Epidermal melanocyte (primary cell): ENCODE results near the gene CUX1.

Experiments
- DNase-seq: peaks from one replicate; pipeline ENCODE4 v3.0.0; 2011; ENCODE audit warnings: low spot score; ENCODE audit not compliant: insufficient read length

CUX1 gene

DNA sequence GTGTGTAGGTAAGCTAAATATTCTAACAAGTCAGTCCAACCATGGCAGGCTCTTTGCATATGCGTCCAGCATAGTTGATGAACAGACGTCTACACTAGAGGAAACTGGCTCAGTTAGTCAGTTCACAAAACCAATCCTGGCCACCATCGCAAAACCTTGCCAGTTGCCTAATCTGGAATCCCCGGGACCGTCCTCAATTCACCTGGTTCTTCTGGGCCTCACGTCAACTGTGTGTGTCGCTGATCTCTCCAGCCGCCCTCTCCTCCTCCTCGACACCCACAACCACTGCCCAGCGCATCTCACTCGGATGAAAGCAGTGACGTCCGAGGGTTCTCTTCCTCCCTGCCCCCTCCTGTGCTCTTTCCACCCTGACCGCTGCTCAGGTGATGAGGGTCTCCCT, 251.4 kb downstream of the CUX1 start:
- no peak for DNase-seq

DNA sequence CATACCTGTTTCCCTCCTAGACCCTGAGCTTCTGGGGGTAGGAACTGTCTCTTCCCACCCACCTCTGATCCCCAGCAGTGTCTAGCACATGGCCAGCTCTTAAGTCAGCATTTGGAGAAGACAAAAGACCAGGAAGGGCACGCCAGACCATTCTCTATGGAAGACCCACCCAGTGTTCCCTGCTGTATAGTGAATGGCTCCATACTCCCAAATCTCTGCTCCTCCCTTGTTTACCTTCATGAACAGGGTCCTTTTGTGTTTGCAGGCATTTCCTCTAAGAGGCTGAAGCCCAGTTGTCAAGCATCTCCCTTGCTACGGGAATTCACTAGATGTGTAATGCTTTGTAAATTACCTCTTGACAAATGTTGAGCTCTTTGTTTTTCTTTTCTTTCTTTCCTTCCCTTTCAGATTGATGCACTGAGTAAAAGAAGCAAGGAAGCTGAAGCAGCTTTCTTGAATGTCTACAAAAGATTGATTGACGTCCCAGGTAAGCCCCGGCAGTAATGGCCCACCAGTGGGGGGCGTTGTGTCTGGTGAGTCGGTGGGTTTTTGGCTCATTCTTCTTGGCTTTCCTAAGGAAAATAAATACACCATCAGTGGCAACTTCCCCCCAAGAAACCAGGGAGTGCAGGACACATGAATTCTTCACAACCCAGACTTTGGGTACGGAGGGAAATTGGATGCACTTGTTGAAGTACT, 252.7 kb downstream of the CUX1 start:
- DNase-seq: no peak

DNA sequence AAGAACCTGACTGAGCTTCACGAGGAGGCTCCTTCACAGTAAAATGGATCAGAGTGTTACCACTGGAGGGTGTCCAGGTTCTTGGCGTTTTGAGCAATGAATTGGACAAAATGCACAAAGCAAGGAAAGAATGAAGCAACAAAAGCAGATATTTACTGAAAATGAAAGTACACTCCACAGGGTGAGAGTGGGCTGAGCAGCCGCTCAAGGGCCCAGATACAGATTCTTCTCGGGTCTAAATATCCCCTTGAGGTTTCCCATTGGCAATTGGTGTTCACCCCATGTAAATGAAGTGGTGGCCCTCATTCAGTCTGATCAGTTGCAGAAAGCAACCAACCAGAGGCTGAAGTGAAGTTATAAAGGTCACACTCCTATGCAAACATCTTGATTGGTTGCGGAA, 254.6 kb downstream of the CUX1 start:
- DNase-seq: no peak

DNA sequence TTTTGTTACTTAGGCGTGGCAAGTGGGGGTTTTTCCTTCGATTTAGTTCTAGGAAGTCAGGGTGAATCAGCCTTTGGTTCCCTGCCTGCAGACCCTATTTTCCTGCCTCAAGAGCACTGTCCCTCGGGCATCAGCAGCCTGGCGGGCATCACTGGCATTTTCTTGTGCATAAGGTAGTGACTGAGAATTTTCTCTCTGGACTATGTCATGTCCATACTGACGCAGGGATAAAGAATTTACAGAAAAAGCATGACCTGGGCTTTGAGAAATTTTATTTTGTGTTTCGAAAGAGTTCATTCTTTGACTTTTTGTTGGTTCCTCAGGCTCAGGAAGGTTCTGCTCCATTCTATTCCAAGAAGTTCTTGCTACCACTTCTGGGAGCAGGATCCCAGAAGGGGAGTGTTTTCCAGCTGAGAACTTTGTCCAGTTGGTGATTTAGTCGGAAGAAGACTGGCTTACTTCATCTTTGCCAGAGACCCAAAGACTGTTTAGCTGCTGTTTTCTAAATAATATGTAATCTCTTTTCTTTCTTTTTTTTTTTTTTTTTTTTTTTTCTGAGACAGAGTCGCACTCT, 255.3 kb downstream of the CUX1 start:
- no peak for DNase-seq

- DNase-seq: no peak
These were observed 256.8 kb downstream of the CUX1 start for GRCh38 chr7:102073931-102074880.

GRCh38 chr7:102075126-102075525, 257.7 kb downstream of the CUX1 start:
- no peak for DNase-seq

DNA sequence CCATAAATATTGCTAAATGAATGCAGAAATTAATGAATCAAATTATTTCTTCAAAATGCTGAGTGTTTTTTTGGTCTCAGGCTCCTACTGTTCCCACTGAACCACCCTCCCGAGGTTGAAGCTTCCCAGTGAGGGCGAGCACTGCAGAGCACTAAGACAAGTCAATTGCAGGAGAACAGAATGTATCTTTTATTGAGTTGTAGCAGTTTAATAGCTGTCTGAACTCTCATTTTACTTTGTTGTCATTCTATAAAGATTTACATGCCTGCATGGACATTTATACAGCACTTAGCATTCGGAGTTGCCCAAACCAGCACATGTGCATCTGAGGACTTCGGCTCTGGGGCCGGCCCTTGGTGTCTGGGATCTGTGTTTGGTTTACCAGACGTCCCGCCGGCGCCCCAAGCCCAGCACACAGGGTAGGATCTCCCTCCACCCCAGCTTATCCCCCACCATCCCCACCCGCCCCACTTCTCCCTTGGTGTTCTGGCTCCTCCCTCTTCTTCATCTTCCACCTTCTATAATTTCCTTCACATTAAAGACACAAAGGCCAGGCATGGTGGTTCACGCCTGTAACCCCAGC, 258.2 kb downstream of the CUX1 start:
- DNase-seq: no peak

DNA sequence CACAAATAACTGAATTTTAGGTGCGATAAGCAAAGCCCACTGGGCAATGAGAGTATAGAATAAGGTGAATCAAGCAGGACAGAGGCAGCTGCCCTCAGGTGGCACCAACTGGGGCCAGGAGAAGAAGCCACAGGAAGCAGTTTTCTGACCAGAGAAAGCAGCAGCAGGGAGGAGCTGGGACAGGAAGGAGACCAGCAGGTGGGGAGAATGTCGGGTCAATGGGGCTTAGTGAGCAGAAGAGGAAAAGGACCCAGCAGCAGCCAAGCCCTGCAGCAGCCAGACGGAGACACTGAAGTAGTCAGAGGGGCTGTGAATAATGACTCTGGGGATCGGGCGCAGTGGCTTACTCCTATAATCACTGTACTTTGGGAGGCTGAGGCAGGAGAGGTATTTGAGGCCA, 259.7 kb downstream of the CUX1 start:
- DNase-seq: no peak

DNA sequence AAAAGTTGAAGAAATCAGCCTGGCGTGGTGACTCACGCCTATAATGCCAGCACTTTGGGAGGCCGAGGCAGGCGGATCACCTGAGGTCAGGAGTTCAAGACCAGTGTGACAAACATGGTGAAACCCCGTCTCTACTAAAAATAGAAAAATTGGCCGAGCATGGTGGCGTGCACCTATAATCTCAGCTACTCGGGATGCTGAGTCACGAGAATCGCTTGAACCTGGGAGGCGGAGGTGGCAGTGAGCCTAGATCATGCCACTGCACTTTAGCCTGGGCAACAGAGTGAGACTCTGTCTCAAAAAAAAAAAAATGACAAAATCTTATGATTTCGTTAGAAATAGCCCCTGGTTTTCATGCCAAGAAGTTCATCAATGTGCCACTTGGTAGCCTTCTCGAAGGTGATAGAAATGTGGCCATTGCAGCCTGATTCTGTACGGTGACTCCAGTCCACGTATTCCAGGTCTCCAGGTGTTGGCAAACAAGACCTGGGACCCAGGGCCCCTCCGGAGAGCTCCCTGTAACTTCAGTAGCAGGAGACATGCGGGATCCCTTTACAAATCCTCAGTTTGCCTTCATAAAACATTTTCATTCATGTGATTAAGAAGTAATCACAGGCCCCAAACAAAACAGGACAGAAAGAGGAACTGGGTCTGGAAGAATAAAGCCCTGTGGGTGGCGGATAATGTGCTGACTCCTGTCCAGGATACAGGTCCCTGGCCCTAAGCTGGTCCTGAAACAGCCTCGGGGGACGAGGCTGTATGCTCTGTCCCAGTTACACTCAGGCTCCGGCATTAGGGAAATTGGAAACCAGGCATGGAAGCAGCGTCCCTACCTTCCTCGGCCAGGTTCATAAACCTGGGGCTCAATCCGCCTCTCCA, 262.0 kb downstream of the CUX1 start:
- no peak for DNase-seq

DNA sequence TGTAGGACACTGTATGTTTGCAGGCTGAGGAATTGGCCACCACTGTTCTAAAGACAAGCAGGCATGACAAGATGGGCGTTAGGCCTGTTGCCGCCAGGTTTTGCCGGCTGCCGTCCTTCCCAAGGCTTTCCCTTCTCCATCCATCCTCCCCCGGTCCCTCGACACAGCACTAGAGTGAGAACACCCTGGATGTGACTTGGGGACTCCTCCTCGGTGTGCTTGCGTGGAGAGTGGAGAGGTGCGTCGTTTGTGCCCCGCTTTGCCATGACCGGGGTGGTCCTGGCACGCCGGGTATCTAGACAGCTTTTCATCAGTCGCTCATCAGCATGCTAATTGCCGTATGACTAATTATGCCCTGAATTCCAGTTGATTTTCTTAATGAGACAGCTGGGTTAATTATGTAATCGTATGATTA, 262.6 kb downstream of the CUX1 start:
- DNase-seq: no peak

GRCh38 chr7:102080434-102081243, 263.2 kb downstream of the CUX1 start:
- DNase-seq: no peak

GRCh38 chr7:102081244-102081627, 263.8 kb downstream of the CUX1 start:
- DNase-seq: no peak

GRCh38 chr7:102082693-102083368, 265.4 kb downstream of the CUX1 start:
- no peak for DNase-seq

DNA sequence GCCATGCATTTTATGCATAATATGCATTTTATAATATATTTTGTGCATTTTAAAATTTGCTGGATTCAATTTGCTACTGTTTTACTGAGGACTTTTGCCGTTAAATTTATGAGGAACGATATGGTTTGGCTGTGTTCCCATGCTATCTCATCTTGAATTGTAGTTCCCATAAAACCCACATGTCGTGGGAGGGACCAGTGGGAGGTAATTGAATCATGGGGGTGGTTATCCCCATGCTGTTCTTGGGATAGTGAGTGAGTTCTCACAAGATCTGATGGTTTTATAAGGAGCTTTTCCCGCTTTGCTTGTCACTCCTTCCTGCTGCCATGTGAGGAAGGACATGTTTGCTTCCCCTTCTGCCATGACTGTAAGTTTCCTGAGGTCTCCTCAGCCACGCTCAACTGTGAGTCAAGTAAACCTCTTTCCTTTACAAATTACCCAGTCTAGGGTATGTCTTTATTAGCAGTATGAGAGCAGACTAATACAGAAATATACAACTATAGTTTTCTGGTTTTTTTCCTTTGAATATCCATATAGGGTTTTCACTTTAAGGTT, 267.9 kb downstream of the CUX1 start:
- DNase-seq: no peak

DNA sequence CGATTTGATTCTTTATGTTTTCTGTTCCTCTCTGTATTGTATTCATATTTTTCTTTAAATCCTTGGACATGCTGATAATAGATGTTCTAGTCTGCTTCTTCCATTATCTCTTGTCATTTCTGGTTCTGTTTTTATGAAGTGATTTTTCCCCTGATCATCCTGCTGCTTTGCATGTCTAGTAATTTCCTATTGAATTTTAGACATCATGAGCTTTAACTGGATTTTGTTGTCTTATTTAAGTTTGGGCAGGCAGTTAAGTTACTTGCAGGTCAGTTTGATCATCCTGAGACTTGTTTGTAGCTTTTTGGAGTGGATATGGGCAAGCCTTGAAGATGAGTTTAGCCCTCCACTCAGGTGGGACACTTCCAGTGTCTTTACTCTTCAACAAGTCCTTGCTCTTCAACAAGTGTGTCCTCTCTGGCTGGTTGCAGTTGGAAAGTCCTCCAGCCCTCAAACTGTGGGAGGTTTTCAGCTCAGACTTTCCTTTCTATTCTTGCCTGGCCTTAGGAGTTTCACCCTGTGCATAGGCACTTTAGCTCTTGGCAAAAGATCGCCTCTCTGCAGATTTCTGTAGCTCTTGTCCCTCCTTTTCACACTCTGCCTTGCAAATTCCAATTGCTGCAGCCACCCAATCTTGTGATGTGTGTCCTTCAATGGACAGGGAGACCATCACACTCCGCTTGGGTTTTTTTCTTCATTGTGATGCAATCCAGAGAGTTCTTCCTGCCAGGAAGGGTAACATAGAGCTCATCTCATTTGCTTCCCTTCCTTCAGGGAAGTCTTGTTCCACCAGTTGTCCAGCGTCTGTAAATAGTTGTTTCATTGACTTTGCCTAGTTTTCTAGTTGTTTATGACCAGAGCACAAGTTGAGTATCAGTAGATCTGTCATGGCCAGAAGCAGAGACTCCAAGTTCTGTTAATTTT, 272.0 kb downstream of the CUX1 start:
- DNase-seq: no peak

DNA sequence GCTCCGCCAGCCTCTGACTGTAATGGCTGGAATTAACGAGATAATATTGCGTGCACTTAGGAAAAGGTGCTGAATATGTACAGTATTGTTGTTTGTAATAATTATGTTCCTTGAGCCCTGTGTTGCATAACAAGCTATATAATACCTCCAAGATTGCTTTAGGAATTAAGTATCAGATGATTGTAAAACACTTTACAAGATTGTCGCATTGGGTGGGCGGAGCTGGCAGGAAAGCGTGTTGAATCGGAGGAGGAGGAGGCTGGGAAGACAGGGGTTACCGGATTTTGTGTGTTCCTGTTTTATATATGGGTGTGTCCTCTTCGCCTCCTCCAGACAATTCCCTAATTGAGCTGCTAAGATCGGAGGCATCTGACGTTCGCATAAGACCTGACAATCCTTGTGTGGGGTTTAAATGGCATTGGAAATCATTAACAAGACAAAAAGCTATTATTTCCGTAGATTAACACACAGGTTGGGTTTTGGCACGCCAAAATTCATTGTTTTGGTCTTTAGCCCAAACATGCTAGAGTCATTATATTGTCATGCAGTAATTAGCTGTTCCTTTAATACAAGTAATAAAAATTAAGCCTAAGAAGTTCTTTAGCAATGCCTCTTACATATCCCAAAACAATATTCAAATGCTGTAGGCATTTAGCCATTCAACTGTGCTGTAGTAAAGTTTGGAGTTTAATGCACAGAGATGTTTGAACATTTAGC, 276.3 kb downstream of the CUX1 start:
- DNase-seq: no peak

- DNase-seq: no peak
These were observed 276.9 kb downstream of the CUX1 start for GRCh38 chr7:102094316-102094650.
